KMS-11 (cell line): ENCODE measurements around the gene AP1S3.

Experiments used
- H2AFZ ChIP-seq: fragments of 200-600 bp; sonication (generic); 2 replicates; pipeline ENCODE4 v1.6.1; 2016; ENCODE audit warnings: antibody characterized with exemption, mixed run types, low read depth
- H3K27ac ChIP-seq: fragments of 200-600 bp; sonication (generic); 2 replicates; pipeline ENCODE4 v1.6.1; 2016; ENCODE audit warnings: mild to moderate bottlenecking, mixed run types
- H3K27me3 ChIP-seq: fragments of 200-600 bp; sonication (generic); 2 replicates; pipeline ENCODE4 v1.6.1; 2017; ENCODE audit warnings: mild to moderate bottlenecking, low read depth, mixed run types, moderate library complexity; ENCODE audit not compliant: insufficient read depth
- H3K36me3 ChIP-seq: fragments of 200-600 bp; sonication (generic); 2 replicates; pipeline ENCODE4 v1.6.1; 2017; ENCODE audit warnings: mild to moderate bottlenecking, mixed run types; ENCODE audit not compliant: insufficient read depth
- H3K4me1 ChIP-seq: fragments of 200-600 bp; sonication (generic); 2 replicates; pipeline ENCODE4 v1.6.1; 2016; ENCODE audit warnings: mild to moderate bottlenecking, low read depth, mixed run types; ENCODE audit not compliant: poor library complexity, severe bottlenecking
- H3K4me2 ChIP-seq: fragments of 200-600 bp; sonication (generic); 2 replicates; pipeline ENCODE4 v1.7.0; 2016; ENCODE audit warnings: mild to moderate bottlenecking, mixed run types
- H3K4me3 ChIP-seq: fragments of 200-600 bp; sonication (generic); IDR thresholded peaks from 2 replicates; pipeline ENCODE4 v1.6.1; 2017; ENCODE audit warnings: low read depth, low read length, mixed read lengths; ENCODE audit not compliant: insufficient read depth
- H3K79me2 ChIP-seq: fragments of 200-600 bp; sonication (generic); 2 replicates; pipeline ENCODE4 v1.6.1; 2016; ENCODE audit warnings: low read depth, mixed run types; ENCODE audit not compliant: insufficient read depth
- H3K9ac ChIP-seq: fragments of 200-600 bp; sonication (generic); 2 replicates; pipeline ENCODE4 v1.6.1; 2016; ENCODE audit warnings: mild to moderate bottlenecking, mixed run types
- H4K20me1 ChIP-seq: fragments of 200-600 bp; sonication (generic); 2 replicates; pipeline ENCODE4 v1.6.1; 2016; ENCODE audit warnings: mild to moderate bottlenecking, mixed run types; ENCODE audit not compliant: insufficient read depth
- TF ChIP-seq, protein P1 (sequence below): fragments of 200-600 bp; sonication (generic); conservative IDR thresholded peaks from 2 replicates; pipeline ENCODE4 v1.6.1; 2017; ENCODE audit warnings: low read depth, mild to moderate bottlenecking, antibody characterized with exemption, low read length, moderate library complexity, mixed read lengths

Gene AP1S3

DNA sequence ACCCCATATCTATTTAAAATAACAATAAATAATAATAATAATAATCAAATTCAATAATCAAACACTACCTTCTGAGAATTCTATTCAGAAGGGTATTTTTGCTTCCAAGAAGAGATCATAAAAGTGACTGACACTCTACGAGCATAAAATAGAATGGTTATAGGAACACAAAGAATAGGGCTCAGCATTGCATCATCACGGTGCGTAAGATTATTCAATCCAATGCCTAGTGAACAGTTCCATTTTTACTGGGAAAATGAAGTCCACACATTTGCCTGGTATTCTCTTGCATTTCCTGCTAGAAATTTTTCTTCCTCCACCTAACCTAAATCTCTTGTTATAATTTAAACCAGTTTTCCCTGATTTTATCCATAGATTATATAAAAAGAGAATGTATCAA is 55.8 kb downstream of the AP1S3 start:
- Histone ChIP-seq H4K20me1 (no peaks in the 10 kb centered on the region), H3K79me2 (no peaks in the 10 kb centered on the region), H3K4me2 (no peak overlapping the region), H3K4me3 (no peak overlapping the region), H2AFZ (no peak overlapping the region), H3K27ac (no peak overlapping the region), H3K9ac (no peak overlapping the region), H3K4me1 (no peaks in the 10 kb centered on the region), H3K27me3 (no peaks in the 10 kb centered on the region), H3K36me3 (no peaks in the 10 kb centered on the region)
- TF ChIP-seq, protein P1, sequence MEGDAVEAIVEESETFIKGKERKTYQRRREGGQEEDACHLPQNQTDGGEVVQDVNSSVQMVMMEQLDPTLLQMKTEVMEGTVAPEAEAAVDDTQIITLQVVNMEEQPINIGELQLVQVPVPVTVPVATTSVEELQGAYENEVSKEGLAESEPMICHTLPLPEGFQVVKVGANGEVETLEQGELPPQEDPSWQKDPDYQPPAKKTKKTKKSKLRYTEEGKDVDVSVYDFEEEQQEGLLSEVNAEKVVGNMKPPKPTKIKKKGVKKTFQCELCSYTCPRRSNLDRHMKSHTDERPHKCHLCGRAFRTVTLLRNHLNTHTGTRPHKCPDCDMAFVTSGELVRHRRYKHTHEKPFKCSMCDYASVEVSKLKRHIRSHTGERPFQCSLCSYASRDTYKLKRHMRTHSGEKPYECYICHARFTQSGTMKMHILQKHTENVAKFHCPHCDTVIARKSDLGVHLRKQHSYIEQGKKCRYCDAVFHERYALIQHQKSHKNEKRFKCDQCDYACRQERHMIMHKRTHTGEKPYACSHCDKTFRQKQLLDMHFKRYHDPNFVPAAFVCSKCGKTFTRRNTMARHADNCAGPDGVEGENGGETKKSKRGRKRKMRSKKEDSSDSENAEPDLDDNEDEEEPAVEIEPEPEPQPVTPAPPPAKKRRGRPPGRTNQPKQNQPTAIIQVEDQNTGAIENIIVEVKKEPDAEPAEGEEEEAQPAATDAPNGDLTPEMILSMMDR, result no peak

DNA sequence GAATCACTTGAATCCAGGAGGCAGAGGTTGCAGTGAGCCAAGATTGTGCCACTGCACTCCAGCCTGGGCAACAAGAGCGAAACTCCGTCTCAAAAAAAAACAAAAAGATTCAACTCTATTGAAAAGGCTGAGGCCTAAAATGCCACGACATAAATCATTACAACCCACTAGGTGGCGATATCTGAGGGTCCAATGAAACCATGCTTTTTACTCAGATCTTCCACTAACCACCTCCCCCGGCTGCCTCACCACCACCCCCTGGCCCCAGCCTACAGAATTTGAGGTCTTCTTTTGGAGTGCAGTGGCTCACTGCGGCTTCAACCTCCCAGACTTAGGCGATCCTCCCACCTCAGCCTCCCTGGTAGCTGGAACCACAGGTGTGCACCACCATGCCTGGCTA is 57.5 kb downstream of the AP1S3 start:
- Histone ChIP-seq H3K4me1 (no peaks in the 10 kb centered on the region), H3K4me3 (no peak overlapping the region), H3K9ac (no peak overlapping the region), H3K27ac (no peak overlapping the region), H3K36me3 (no peaks in the 10 kb centered on the region), H3K79me2 (no peaks in the 10 kb centered on the region), H3K27me3 (no peaks in the 10 kb centered on the region), H3K4me2 (no peak overlapping the region), H4K20me1 (no peaks in the 10 kb centered on the region), H2AFZ (no peak overlapping the region)
- TF ChIP-seq, protein P1, result peak; percentile 61

DNA sequence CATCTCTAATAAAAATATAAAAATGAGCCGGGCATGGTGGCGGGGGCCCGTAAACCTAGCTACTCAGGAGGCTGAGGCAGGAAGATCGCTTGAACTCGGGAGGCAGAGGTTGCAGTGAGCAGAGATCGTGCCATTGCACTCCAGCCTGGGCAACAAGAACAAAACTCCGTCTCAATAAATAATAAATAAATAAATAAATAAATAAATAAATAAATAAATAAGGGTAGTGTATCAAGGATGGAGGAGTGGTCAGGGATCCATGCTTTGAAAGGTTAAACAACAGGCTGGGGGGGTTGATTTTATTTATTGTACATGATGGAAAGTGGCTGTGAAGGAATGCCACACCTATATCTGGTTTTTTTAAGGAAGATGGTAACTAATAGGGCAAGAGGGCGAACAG is 63.2 kb downstream of the AP1S3 start:
- Histone ChIP-seq H3K4me3 (no peak overlapping the region), H3K4me2 (no peak overlapping the region), H3K9ac (no peak overlapping the region), H3K4me1 (no peaks in the 10 kb centered on the region), H2AFZ (no peak overlapping the region), H3K79me2 (no peaks in the 10 kb centered on the region), H3K36me3 (no peaks in the 10 kb centered on the region), H4K20me1 (no peaks in the 10 kb centered on the region), H3K27ac (no peak overlapping the region), H3K27me3 (no peaks in the 10 kb centered on the region)
- TF ChIP-seq, protein P1, result no peak

GRCh38 chr2:223772363-223772762 is 65.0 kb downstream of the AP1S3 start:
- H3K27me3 ChIP-seq, result no peaks in the 10 kb centered on the region
- H3K36me3 ChIP-seq, result no peaks in the 10 kb centered on the region
- H3K9ac ChIP-seq, result no peak overlapping the region
- no peak overlapping the region for H3K27ac ChIP-seq
- H3K4me1 ChIP-seq, result no peaks in the 10 kb centered on the region
- no peaks in the 10 kb centered on the region for H4K20me1 ChIP-seq
- TF ChIP-seq, protein P1, result no peak
- no peaks in the 10 kb centered on the region for H3K79me2 ChIP-seq
- no peak overlapping the region for H3K4me2 ChIP-seq
- H3K4me3 ChIP-seq, result no peak overlapping the region
- H2AFZ ChIP-seq, result no peak overlapping the region
